ENCODE data around the gene C1S.

DNA sequence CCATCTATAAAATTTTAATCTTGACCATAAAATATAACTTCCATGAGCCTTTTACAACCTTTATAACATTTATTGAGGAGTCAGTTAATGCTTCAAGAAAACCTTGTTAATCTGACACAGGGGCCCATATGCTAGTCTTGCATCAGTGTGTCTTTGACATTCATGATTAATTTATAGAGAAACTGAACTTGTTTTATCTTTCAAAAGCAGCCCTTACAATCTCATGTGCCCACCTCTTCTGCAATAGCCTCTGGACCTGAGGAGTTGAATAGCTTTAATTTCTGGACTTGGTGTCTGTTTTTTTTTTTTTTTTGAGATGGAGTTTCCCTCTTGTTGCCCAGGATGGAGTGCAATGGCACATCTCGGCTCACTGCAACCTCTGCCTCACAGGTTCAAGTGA lies 33.7 kb upstream of the C1S start:
- TF ChIP-seq, protein P1, sequence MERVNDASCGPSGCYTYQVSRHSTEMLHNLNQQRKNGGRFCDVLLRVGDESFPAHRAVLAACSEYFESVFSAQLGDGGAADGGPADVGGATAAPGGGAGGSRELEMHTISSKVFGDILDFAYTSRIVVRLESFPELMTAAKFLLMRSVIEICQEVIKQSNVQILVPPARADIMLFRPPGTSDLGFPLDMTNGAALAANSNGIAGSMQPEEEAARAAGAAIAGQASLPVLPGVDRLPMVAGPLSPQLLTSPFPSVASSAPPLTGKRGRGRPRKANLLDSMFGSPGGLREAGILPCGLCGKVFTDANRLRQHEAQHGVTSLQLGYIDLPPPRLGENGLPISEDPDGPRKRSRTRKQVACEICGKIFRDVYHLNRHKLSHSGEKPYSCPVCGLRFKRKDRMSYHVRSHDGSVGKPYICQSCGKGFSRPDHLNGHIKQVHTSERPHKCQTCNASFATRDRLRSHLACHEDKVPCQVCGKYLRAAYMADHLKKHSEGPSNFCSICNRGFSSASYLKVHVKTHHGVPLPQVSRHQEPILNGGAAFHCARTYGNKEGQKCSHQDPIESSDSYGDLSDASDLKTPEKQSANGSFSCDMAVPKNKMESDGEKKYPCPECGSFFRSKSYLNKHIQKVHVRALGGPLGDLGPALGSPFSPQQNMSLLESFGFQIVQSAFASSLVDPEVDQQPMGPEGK (tag by site-specific recombination; IDR thresholded peaks at IDR 0.05), result no peak
- TF ChIP-seq SALL2 (tag by site-specific recombination; IDR thresholded peaks at IDR 0.05; ENCODE audit: borderline replicate concordance), result no peak
- TF ChIP-seq, protein P2, sequence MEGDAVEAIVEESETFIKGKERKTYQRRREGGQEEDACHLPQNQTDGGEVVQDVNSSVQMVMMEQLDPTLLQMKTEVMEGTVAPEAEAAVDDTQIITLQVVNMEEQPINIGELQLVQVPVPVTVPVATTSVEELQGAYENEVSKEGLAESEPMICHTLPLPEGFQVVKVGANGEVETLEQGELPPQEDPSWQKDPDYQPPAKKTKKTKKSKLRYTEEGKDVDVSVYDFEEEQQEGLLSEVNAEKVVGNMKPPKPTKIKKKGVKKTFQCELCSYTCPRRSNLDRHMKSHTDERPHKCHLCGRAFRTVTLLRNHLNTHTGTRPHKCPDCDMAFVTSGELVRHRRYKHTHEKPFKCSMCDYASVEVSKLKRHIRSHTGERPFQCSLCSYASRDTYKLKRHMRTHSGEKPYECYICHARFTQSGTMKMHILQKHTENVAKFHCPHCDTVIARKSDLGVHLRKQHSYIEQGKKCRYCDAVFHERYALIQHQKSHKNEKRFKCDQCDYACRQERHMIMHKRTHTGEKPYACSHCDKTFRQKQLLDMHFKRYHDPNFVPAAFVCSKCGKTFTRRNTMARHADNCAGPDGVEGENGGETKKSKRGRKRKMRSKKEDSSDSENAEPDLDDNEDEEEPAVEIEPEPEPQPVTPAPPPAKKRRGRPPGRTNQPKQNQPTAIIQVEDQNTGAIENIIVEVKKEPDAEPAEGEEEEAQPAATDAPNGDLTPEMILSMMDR (tag by site-specific recombination; IDR thresholded peaks at IDR 0.05), result no peak
- TF ChIP-seq MZF1 (tag by site-specific recombination; IDR thresholded peaks at IDR 0.05; ENCODE audit: borderline replicate concordance), result no peak
- no peak for TF ChIP-seq ZNF114 (tag by site-specific recombination; IDR thresholded peaks at IDR 0.05)
- no peak for TF ChIP-seq SETDB1 (IDR thresholded peaks at IDR 0.05; ENCODE audit: insufficient read length, low read length)

Measured in HEK293 (cell line).